Loucy (cell line): ENCODE measurements around the gene FSTL1.

Experiments
- H2AFZ ChIP-seq: fragments of 200-600 bp; sonication (generic); 2 replicates; pipeline ENCODE4 v1.6.0; 2016; ENCODE audit warnings: antibody characterized with exemption, mild to moderate bottlenecking, low read length, moderate library complexity
- H3F3A ChIP-seq: fragments of 200-600 bp; 2 replicates; pipeline ENCODE4 v1.6.0; 2016; ENCODE audit warnings: antibody characterized with exemption, low read depth, mild to moderate bottlenecking
- H3K27me3 ChIP-seq: fragments of 200-600 bp; sonication (generic); 2 replicates; pipeline ENCODE4 v1.6.1; 2014; ENCODE audit warnings: low read length, mild to moderate bottlenecking; ENCODE audit not compliant: insufficient read depth, poor library complexity, severe bottlenecking
- H3K36me3 ChIP-seq: fragments of 200-600 bp; sonication (generic); 2 replicates; pipeline ENCODE4 v1.6.1; 2016; ENCODE audit warnings: low read length; ENCODE audit not compliant: insufficient read depth
- H3K4me1 ChIP-seq: fragments of 200-600 bp; sonication (generic); 2 replicates; pipeline ENCODE4 v1.5.1; 2014; ENCODE audit warnings: low read length, mild to moderate bottlenecking; ENCODE audit not compliant: insufficient read depth, poor library complexity, severe bottlenecking
- H3K4me2 ChIP-seq: fragments of 200-600 bp; sonication (generic); 2 replicates; pipeline ENCODE4 v1.6.0; 2014; ENCODE audit warnings: antibody characterized with exemption, low read length, low read depth, mild to moderate bottlenecking; ENCODE audit not compliant: poor library complexity, severe bottlenecking
- H3K4me3 ChIP-seq: fragments of 200-600 bp; sonication (generic); 2 replicates; pipeline ENCODE4 v1.5.1; 2014; ENCODE audit warnings: low read length, mild to moderate bottlenecking, mixed read lengths; ENCODE audit not compliant: poor library complexity, severe bottlenecking
- H3K79me2 ChIP-seq: fragments of 200-600 bp; sonication (generic); 2 replicates; pipeline ENCODE4 v1.6.1; 2014; ENCODE audit warnings: low read length; ENCODE audit not compliant: insufficient read depth
- H3K9ac ChIP-seq: fragments of 200-600 bp; sonication (generic); 2 replicates; pipeline ENCODE4 v1.6.0; 2014; ENCODE audit warnings: mild to moderate bottlenecking, low read depth, low read length, moderate library complexity; ENCODE audit not compliant: poor library complexity, severe bottlenecking
- H3K9me2 ChIP-seq: fragments of 200-600 bp; sonication (generic); replicated peaks from 2 replicates; pipeline ENCODE4 v1.6.1; 2016; ENCODE audit warnings: low read depth, low read length, mixed read lengths
- H3K9me3 ChIP-seq: fragments of 200-600 bp; sonication (generic); 2 replicates; pipeline ENCODE4 v1.6.1; 2014; ENCODE audit warnings: mild to moderate bottlenecking, antibody characterized with exemption, low read length, low read depth; ENCODE audit not compliant: insufficient read depth
- H4K20me1 ChIP-seq: fragments of 200-600 bp; sonication (generic); 2 replicates; pipeline ENCODE4 v1.6.0; 2014; ENCODE audit warnings: antibody characterized with exemption, low read length, mild to moderate bottlenecking; ENCODE audit not compliant: insufficient read depth, poor library complexity, severe bottlenecking
- EZH2phosphoT487 ChIP-seq: fragments of 200-600 bp; IDR thresholded peaks from 2 replicates; pipeline ENCODE4 v1.6.1; 2018; ENCODE audit warnings: antibody characterized with exemption, mild to moderate bottlenecking, moderate library complexity, borderline replicate concordance
- TF ChIP-seq, protein P1 (sequence below): fragments of 200-600 bp; sonication (generic); conservative IDR thresholded peaks from 2 replicates; pipeline ENCODE4 v1.5.1; 2014; ENCODE audit warnings: mild to moderate bottlenecking, antibody characterized with exemption, low read length

Gene FSTL1

DNA sequence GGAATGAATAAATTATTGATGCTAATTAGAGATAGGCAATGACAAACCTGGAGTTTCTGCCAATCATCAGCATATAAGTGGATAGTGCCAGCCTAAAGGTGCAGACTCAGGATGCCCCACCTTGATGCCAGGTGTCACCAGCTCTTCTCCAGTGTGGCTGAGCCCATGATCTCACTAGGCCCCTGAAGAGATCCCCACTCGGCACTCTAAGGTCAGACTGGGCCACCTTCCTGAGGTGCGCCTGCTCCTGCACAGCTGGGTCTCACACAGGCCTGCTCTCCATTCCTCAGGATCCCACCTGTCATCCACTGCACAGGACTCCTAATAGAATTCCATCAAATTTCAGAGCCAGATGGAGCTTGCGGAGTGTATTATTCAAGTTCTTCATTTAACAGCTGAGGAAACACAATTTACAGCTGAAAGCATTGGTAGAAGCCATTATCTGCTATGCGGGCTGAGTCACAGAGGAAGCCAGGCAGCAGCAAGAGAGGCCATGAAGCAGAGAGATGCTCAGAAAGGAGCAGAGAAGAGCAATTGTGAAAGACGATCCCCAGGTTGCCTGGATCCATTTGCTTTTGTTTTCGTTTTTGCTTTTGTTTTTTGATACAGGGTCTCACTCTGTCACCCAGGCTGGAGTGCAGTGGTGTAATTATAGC is 25.1 kb upstream of the FSTL1 start:
- no peaks in the 10 kb centered on the region for H3F3A ChIP-seq
- H3K9ac ChIP-seq: no peak overlapping the region
- no peak overlapping the region for H3K4me2 ChIP-seq
- H2AFZ ChIP-seq: no peak overlapping the region
- H4K20me1 ChIP-seq: no peaks in the 10 kb centered on the region
- no peaks in the 10 kb centered on the region for H3K79me2 ChIP-seq
- H3K9me3 ChIP-seq: no peaks in the 10 kb centered on the region
- H3K4me3 ChIP-seq: no peak overlapping the region
- H3K27me3 ChIP-seq: no peaks in the 10 kb centered on the region
- no peaks in the 10 kb centered on the region for H3K9me2 ChIP-seq
- no peaks in the 10 kb centered on the region for H3K36me3 ChIP-seq
- TF ChIP-seq EZH2phosphoT487: no peak
- TF ChIP-seq, protein P1, sequence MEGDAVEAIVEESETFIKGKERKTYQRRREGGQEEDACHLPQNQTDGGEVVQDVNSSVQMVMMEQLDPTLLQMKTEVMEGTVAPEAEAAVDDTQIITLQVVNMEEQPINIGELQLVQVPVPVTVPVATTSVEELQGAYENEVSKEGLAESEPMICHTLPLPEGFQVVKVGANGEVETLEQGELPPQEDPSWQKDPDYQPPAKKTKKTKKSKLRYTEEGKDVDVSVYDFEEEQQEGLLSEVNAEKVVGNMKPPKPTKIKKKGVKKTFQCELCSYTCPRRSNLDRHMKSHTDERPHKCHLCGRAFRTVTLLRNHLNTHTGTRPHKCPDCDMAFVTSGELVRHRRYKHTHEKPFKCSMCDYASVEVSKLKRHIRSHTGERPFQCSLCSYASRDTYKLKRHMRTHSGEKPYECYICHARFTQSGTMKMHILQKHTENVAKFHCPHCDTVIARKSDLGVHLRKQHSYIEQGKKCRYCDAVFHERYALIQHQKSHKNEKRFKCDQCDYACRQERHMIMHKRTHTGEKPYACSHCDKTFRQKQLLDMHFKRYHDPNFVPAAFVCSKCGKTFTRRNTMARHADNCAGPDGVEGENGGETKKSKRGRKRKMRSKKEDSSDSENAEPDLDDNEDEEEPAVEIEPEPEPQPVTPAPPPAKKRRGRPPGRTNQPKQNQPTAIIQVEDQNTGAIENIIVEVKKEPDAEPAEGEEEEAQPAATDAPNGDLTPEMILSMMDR: no peak
- no peaks in the 10 kb centered on the region for H3K4me1 ChIP-seq

DNA sequence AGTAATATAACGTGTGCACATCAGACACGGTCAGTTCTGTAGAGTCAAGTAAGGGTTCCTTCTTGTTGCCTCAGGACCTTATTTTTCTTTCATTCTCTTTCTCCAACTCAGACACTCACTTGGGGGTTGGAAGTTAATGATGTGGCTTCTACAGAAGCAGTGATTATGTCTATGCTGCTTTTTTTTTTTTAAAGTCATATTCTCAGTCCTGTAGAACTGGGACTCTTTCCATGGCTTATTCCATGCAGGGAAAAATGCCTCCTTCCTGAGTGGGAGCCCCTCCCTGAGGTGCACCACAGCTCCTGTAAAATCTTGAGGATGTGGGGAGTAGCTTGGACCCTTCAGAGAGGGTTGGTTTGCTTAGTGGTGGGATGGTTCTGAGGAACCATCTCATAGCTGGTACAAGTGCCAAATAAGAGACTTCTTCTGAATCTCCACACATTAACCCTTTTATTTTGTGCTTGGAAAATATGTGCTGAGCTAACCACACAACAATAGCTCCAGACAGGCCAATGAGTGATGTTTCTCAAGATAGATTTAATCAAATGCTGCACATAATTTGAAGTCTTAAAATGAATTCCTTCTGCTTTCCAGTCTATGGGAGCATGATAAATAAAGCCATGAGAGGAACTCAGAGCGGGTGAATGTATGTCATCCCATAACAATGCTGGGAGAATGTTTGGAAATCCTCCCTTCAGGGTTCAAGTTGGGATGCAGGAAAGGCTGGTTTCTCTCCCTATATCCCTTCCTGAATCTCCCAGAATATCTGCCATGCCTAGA is 23.3 kb upstream of the FSTL1 start:
- Histone ChIP-seq H3K79me2 (no peaks in the 10 kb centered on the region), H3K27me3 (no peaks in the 10 kb centered on the region), H3F3A (no peaks in the 10 kb centered on the region), H2AFZ (no peak overlapping the region), H3K4me1 (no peaks in the 10 kb centered on the region), H4K20me1 (no peaks in the 10 kb centered on the region), H3K9me2 (no peaks in the 10 kb centered on the region), H3K4me2 (no peak overlapping the region), H3K36me3 (no peaks in the 10 kb centered on the region), H3K4me3 (no peak overlapping the region), H3K9ac (no peak overlapping the region), H3K9me3 (no peaks in the 10 kb centered on the region)
- TF ChIP-seq, protein P1: no peak
- TF ChIP-seq EZH2phosphoT487: no peak

DNA sequence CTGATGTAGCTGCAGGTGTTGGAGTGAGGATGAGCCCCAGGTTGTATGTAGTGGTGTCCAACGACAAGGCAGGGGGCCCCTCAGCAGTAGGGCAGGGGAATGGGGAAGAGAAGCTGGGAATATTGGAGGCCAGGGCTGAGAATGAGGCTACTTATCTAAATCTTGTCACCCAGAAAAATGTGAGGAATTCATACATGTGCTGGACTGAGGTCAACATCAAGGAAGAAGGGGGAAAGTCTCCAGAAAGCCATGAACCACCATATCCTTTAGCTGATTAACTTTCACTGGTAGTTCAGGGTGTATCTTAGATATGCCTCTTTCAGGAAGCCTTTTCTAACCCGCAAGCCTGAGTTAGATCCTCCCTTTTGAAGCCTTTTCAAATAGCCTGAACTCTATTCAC is 22.6 kb upstream of the FSTL1 start:
- Histone ChIP-seq H3K4me2 (no peak overlapping the region), H3K9me2 (no peaks in the 10 kb centered on the region), H3K4me3 (no peak overlapping the region), H3K4me1 (no peaks in the 10 kb centered on the region), H3K27me3 (no peaks in the 10 kb centered on the region), H2AFZ (no peak overlapping the region), H3K36me3 (no peaks in the 10 kb centered on the region), H3K9me3 (no peaks in the 10 kb centered on the region), H3K9ac (no peak overlapping the region), H3K79me2 (no peaks in the 10 kb centered on the region), H3F3A (no peaks in the 10 kb centered on the region), H4K20me1 (no peaks in the 10 kb centered on the region)
- no peak for TF ChIP-seq EZH2phosphoT487
- TF ChIP-seq, protein P1: no peak
